ENCODE measurements around the gene THAP11.

GRCh38 chr16:67845291-67846062, 3.4 kb downstream of the THAP11 start:
- TF ChIP-seq CTCF (IDR thresholded peaks at IDR 0.05) (no peak), POLR2A (IDR thresholded peaks at IDR 0.05) (no peak)
